Body of pancreas (tissue), 4 donors: ENCODE results near the gene ACTG1.

Experiments used
- POLR2A ChIP-seq, 3 donors: fragments of 450-650 bp; IDR thresholded peaks; one replicate each; pipeline ENCODE4 v1.6.1; 2016; ENCODE audit warnings: antibody characterized with exemption in 3 of 3, mild to moderate bottlenecking in 2 of 3
- TF ChIP-seq, protein P1 (sequence below), 7 experiments: fragments of 450-650 bp in 4 of 7; fragments of 200-600 bp in 3 of 7; sonication (generic) in 3 of 7; IDR thresholded peaks; one replicate each; pipeline ENCODE4 v1.5.1; 2016 to 2019; ENCODE audit warnings: antibody characterized with exemption in 7 of 7

DNA sequence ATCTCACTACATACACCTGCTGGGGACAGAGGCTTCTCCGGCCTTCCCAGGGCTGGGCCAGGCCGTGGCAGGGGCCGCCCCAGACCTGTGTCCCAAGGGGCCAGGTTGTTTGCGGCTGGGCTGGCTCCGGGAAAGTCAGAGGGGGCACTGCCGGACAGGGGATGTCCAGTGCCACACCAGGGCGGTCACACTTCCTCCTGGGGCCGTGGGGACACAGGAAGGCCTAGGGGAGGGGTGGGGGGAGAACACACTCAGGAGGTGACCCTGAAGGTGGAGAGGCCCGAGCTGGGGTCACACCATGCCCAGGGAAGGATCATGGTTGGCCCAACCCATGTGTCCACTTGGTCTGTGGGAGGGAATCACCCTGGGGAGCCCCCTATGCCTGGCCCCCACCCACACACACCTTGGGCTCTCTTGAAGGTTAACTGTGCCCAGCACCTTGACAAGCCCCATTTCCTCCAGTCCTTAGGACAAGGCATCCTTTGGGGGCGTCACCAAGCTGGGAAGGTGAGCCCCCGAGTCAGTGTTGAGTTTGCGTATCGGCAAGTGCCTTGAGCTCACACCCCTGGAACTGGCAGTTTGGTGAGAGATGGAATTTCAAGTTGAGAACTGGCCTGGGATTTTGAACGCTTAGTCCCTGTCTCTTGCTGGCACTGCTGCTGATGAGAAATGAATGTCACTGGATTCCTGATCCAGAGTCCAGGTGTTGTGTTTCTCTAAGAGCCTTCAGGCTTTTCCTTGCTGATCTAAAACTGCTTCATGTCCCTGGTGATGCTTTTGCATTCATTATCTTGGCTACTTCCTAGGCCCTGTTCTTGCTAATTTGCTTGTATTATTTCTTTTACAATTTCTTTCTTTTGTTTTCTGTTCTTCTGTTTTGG lies 7.7 kb upstream of the ACTG1 start:
- TF ChIP-seq, protein P1, sequence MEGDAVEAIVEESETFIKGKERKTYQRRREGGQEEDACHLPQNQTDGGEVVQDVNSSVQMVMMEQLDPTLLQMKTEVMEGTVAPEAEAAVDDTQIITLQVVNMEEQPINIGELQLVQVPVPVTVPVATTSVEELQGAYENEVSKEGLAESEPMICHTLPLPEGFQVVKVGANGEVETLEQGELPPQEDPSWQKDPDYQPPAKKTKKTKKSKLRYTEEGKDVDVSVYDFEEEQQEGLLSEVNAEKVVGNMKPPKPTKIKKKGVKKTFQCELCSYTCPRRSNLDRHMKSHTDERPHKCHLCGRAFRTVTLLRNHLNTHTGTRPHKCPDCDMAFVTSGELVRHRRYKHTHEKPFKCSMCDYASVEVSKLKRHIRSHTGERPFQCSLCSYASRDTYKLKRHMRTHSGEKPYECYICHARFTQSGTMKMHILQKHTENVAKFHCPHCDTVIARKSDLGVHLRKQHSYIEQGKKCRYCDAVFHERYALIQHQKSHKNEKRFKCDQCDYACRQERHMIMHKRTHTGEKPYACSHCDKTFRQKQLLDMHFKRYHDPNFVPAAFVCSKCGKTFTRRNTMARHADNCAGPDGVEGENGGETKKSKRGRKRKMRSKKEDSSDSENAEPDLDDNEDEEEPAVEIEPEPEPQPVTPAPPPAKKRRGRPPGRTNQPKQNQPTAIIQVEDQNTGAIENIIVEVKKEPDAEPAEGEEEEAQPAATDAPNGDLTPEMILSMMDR (IDR thresholded peaks at IDR 0.05) = no peak
- no peak for TF ChIP-seq POLR2A (IDR thresholded peaks at IDR 0.05)
